CD8-positive, alpha-beta memory T cell (primary cell): ENCODE results near the gene INPP5A. TPM values are rescaled to one million over a fixed set of nuclear protein-coding genes. Genes with fewer than 3 reads are reported as not detected.

Experiments
- CTCF ChIA-PET: fragments of 350-600 bp; sonication (Branson Sonifier 250); formaldehyde crosslinking; loops from one replicate; lab custom pipeline; 2021; ENCODE audit warnings: antibody characterized with exemption; lab: Charles Lee
- POLR2A ChIA-PET: fragments of 350-600 bp; sonication (Branson Sonifier 250); formaldehyde crosslinking; loops from one replicate; lab custom pipeline; 2021; ENCODE audit warnings: antibody characterized with exemption; lab: Charles Lee
- DNase-seq, 5 donors: peaks; one replicate each; pipeline versions ENCODE4 v3.0.0 to v3.0.0-alpha.2; 2020 to 2022; ENCODE audit warnings: mixed read lengths in 1 of 5
- H3K27ac ChIP-seq: one replicate; pipeline ENCODE4 v1.7.0; 2013; ENCODE audit warnings: low read depth, mild to moderate bottlenecking, low read length, moderate library complexity
- H3K27me3 ChIP-seq: 2 replicates; pipeline ENCODE4 v1.7.0; 2013; ENCODE audit warnings: low read length, mild to moderate bottlenecking; ENCODE audit not compliant: insufficient read depth, poor library complexity, severe bottlenecking
- H3K36me3 ChIP-seq: 2 replicates; pipeline ENCODE4 v1.7.0; 2013; ENCODE audit warnings: mild to moderate bottlenecking, low read length, moderate library complexity; ENCODE audit not compliant: insufficient read depth
- H3K4me1 ChIP-seq: 2 replicates; pipeline ENCODE4 v1.7.0; 2013; ENCODE audit warnings: mild to moderate bottlenecking, low read length, moderate library complexity; ENCODE audit not compliant: insufficient read depth
- H3K4me3 ChIP-seq: 2 replicates; pipeline ENCODE4 v1.7.0; 2013; ENCODE audit warnings: mild to moderate bottlenecking, low read length
- H3K9me3 ChIP-seq: 2 replicates; pipeline ENCODE4 v1.7.0; 2013; ENCODE audit warnings: mild to moderate bottlenecking, low read length
- H3K27ac Mint-ChIP-seq, 8 donors: one replicate each; pipeline ENCODE4 v1.8.0; 2020 to 2021; ENCODE audit warnings: mixed read lengths in 8 of 8, mild to moderate bottlenecking in 6 of 8, inconsistent platforms in 3 of 8, moderate library complexity in 3 of 8
- H3K27me3 Mint-ChIP-seq, 2 donors: one replicate each; pipeline ENCODE4 v1.8.0; 2020 to 2021; ENCODE audit warnings: mixed read lengths in 2 of 2, mild to moderate bottlenecking in 1 of 2, moderate library complexity in 1 of 2
- H3K36me3 Mint-ChIP-seq, 3 donors: one replicate each; pipeline ENCODE4 v1.8.0; 2020 to 2021; ENCODE audit warnings: mixed read lengths in 3 of 3, inconsistent platforms in 1 of 3, mild to moderate bottlenecking in 1 of 3
- H3K4me1 Mint-ChIP-seq, 3 donors: one replicate each; pipeline ENCODE4 v1.8.0; 2020 to 2021; ENCODE audit warnings: mixed read lengths in 3 of 3, inconsistent platforms in 1 of 3, mild to moderate bottlenecking in 1 of 3
- H3K4me3 Mint-ChIP-seq, 7 donors: one replicate each; pipeline ENCODE4 v1.8.0; 2020 to 2021; ENCODE audit warnings: mixed read lengths in 7 of 7, mild to moderate bottlenecking in 6 of 7, moderate library complexity in 4 of 7, inconsistent platforms in 2 of 7
- H3K9me3 Mint-ChIP-seq, 5 donors: one replicate each; pipeline ENCODE4 v1.8.0; 2020 to 2022; ENCODE audit warnings: mixed read lengths in 5 of 5, mild to moderate bottlenecking in 3 of 5, moderate library complexity in 2 of 5, inconsistent platforms in 1 of 5
- polyA plus RNA-seq: library from polyadenylated mRNA; unstranded; fragments of 300-500 nt; fragmentation: Illumina TruSeq; gene quantifications from one replicate; pipeline ENCODE4 v1.2.3, GENCODE V29; 2021
- total RNA-seq, 2 experiments: library from RNA; stranded (reverse); gene quantifications; one replicate each; pipeline ENCODE4 v1.2.3, GENCODE V29; 2021

INPP5A gene
- total and polyA plus RNA-seq, 3 experiments from 2014 or later: 1.1 to 6.1 (median 4.8) TPM

- H3K4me1 ChIP-seq: peaks cover 7% of the 10 kb centered on the region
These were observed 45.9 kb downstream of the INPP5A start for GRCh38 chr10:132583456-132583855.

GRCh38 chr10:132584081-132584480 is 46.5 kb downstream of the INPP5A start:
- CTCF ChIA-PET: no interaction called here
- Histone ChIP-seq H3K36me3 (no peaks in the 10 kb centered on the region), H3K4me1 (peaks cover 9% of the 10 kb centered on the region), H3K9me3 (no peaks in the 10 kb centered on the region), H3K4me3 (no peak overlapping the region), H3K27ac (no peak overlapping the region), H3K27me3 (no peaks in the 10 kb centered on the region)
- Mint-ChIP-seq H3K27ac (peak overlapping the region in 1 of 8 donors; percentile 32), H3K9me3 (no peaks in the 10 kb centered on the region), H3K4me1 (peaks cover 18 to 59% (median 31%) of the 10 kb centered on the region in 3 donors), H3K27me3 (no peaks in the 10 kb centered on the region), H3K4me3 (no peak overlapping the region), H3K36me3 (peaks cover 0 to 4% (median 3%) of the 10 kb centered on the region in 3 donors)
- POLR2A ChIA-PET: no interaction called here
- no peak for DNase-seq

More at GRCh38 chr10:132583456-132583855, 45.9 kb downstream of the INPP5A start:
- no peaks in the 10 kb centered on the region for H3K9me3 Mint-ChIP-seq
- H3K4me3 ChIP-seq: no peak overlapping the region
- no peak for DNase-seq
- H3K27ac ChIP-seq: no peak overlapping the region
- H3K36me3 ChIP-seq: no peaks in the 10 kb centered on the region
- H3K4me1 Mint-ChIP-seq: peaks cover 17 to 59% (median 29%) of the 10 kb centered on the region in 3 donors
- no peaks in the 10 kb centered on the region for H3K27me3 Mint-ChIP-seq
- H3K9me3 ChIP-seq: no peaks in the 10 kb centered on the region
- ChIA-PET POLR2A (no interaction called here), CTCF (no interaction called here)
- H3K27me3 ChIP-seq: no peaks in the 10 kb centered on the region
- peaks cover 0 to 4% (median 3%) of the 10 kb centered on the region in 3 donors for H3K36me3 Mint-ChIP-seq
- no peak overlapping the region for H3K27ac Mint-ChIP-seq
- H3K4me3 Mint-ChIP-seq: no peak overlapping the region

- Histone ChIP-seq H3K27ac (no peak overlapping the region), H3K36me3 (no peaks in the 10 kb centered on the region), H3K4me1 (peaks cover 9% of the 10 kb centered on the region), H3K4me3 (no peak overlapping the region), H3K27me3 (no peaks in the 10 kb centered on the region), H3K9me3 (no peaks in the 10 kb centered on the region)
- H3K4me1 Mint-ChIP-seq: peaks cover 15 to 59% (median 33%) of the 10 kb centered on the region in 3 donors
- H3K27ac Mint-ChIP-seq: no peak overlapping the region
- H3K27me3 Mint-ChIP-seq: no peaks in the 10 kb centered on the region
- no peak for DNase-seq
- H3K4me3 Mint-ChIP-seq: no peak overlapping the region
- peaks cover 0 to 6% (median 5%) of the 10 kb centered on the region in 3 donors for H3K36me3 Mint-ChIP-seq
- CTCF ChIA-PET: no interaction called here
- peaks cover 0 to 5% (median 0%) of the 10 kb centered on the region in 5 donors for H3K9me3 Mint-ChIP-seq
- POLR2A ChIA-PET: no interaction called here
These were observed 48.4 kb downstream of the INPP5A start for GRCh38 chr10:132585732-132586722.

- Mint-ChIP-seq H3K36me3 (peaks cover 0 to 4% (median 3%) of the 10 kb centered on the region in 3 donors), H3K4me3 (no peak overlapping the region), H3K4me1 (peaks cover 15 to 65% (median 33%) of the 10 kb centered on the region in 3 donors), H3K27ac (no peak overlapping the region), H3K9me3 (peaks cover 0 to 5% (median 0%) of the 10 kb centered on the region in 5 donors), H3K27me3 (no peaks in the 10 kb centered on the region)
- no peak overlapping the region for H3K4me3 ChIP-seq
- no peak for DNase-seq
- CTCF ChIA-PET: no interaction called here
- no peaks in the 10 kb centered on the region for H3K36me3 ChIP-seq
- POLR2A ChIA-PET: no interaction called here
- H3K27ac ChIP-seq: no peak overlapping the region
- H3K27me3 ChIP-seq: no peaks in the 10 kb centered on the region
- peaks cover 9% of the 10 kb centered on the region for H3K4me1 ChIP-seq
- no peaks in the 10 kb centered on the region for H3K9me3 ChIP-seq
These were observed 49.2 kb downstream of the INPP5A start for GRCh38 chr10:132586739-132587138.

GRCh38 chr10:132587175-132587574 is 49.6 kb downstream of the INPP5A start:
- H3K4me1 ChIP-seq: peaks cover 9% of the 10 kb centered on the region
- Mint-ChIP-seq H3K9me3 (peaks cover 0 to 5% (median 0%) of the 10 kb centered on the region in 5 donors), H3K36me3 (peaks cover 0 to 4% (median 3%) of the 10 kb centered on the region in 3 donors), H3K4me3 (no peak overlapping the region), H3K4me1 (peaks cover 20 to 70% (median 37%) of the 10 kb centered on the region in 3 donors), H3K27ac (peak overlapping the region in 1 of 8 donors; percentile 23), H3K27me3 (no peaks in the 10 kb centered on the region)
- H3K9me3 ChIP-seq: no peaks in the 10 kb centered on the region
- no peak overlapping the region for H3K27ac ChIP-seq
- no peaks in the 10 kb centered on the region for H3K27me3 ChIP-seq
- CTCF ChIA-PET: no interaction called here
- DNase-seq: no peak
- POLR2A ChIA-PET: no interaction called here
- H3K36me3 ChIP-seq: no peaks in the 10 kb centered on the region
- H3K4me3 ChIP-seq: no peak overlapping the region

GRCh38 chr10:132588301-132589013 is 50.9 kb downstream of the INPP5A start:
- POLR2A ChIA-PET: interaction anchor here (0.7 kb wide), 1 partner anchor 63 kb away, joined by 8 read pairs; no protein-coding TSS in a partner anchor

GRCh38 chr10:132589015-132589414 is 51.4 kb downstream of the INPP5A start:
- Mint-ChIP-seq H3K27ac (no peak overlapping the region), H3K4me3 (no peak overlapping the region), H3K9me3 (peaks cover 0 to 8% (median 0%) of the 10 kb centered on the region in 5 donors), H3K27me3 (no peaks in the 10 kb centered on the region), H3K4me1 (peaks cover 34 to 73% (median 49%) of the 10 kb centered on the region in 3 donors), H3K36me3 (peaks cover 0 to 4% (median 3%) of the 10 kb centered on the region in 3 donors)
- Histone ChIP-seq H3K9me3 (no peaks in the 10 kb centered on the region), H3K27me3 (no peaks in the 10 kb centered on the region), H3K4me1 (peaks cover 24% of the 10 kb centered on the region), H3K27ac (no peak overlapping the region), H3K36me3 (no peaks in the 10 kb centered on the region), H3K4me3 (no peak overlapping the region)
- POLR2A ChIA-PET: no interaction called here
- no peak for DNase-seq
- CTCF ChIA-PET: no interaction called here

More at GRCh38 chr10:132588301-132589013, 50.9 kb downstream of the INPP5A start:
- H3K4me1 ChIP-seq: peaks cover 18% of the 10 kb centered on the region
- H3K4me3 Mint-ChIP-seq: peak overlapping the region in 2 of 7 donors; percentile 45 to 59
- peaks cover 29 to 71% (median 43%) of the 10 kb centered on the region in 3 donors for H3K4me1 Mint-ChIP-seq
- H3K27me3 Mint-ChIP-seq: no peaks in the 10 kb centered on the region
- no peaks in the 10 kb centered on the region for H3K9me3 ChIP-seq
- H3K27me3 ChIP-seq: no peaks in the 10 kb centered on the region
- CTCF ChIA-PET: no interaction called here
- H3K27ac ChIP-seq: no peak overlapping the region
- peak overlapping the region in 3 of 8 donors; percentile 54 to 66 (median 61) for H3K27ac Mint-ChIP-seq
- peaks cover 0 to 8% (median 0%) of the 10 kb centered on the region in 5 donors for H3K9me3 Mint-ChIP-seq
- H3K4me3 ChIP-seq: no peak overlapping the region
- H3K36me3 Mint-ChIP-seq: peaks cover 0 to 4% (median 3%) of the 10 kb centered on the region in 3 donors
- H3K36me3 ChIP-seq: no peaks in the 10 kb centered on the region
- DNase-seq: no peak
